HepG2 (cell line): ENCODE results near the gene CAPN9. TPM values are rescaled to one million over a fixed set of nuclear protein-coding genes. Genes with fewer than 3 reads are reported as not detected.

Source experiments
- BRD4 ChIP-seq: sonication (generic); formaldehyde crosslinking; IDR thresholded peaks from 2 replicates; pipeline ENCODE4 v1.4.0; 2020; ENCODE audit warnings: missing genetic modification reagents
- FOXO1 ChIP-seq: sonication (generic); formaldehyde crosslinking; IDR thresholded peaks from 2 replicates; pipeline ENCODE4 v1.4.0; 2020; ENCODE audit warnings: missing genetic modification reagents
- MIXL1 ChIP-seq: IDR thresholded peaks from 2 replicates; pipeline ENCODE4 v1.6.1; 2016
- MLX ChIP-seq: IDR thresholded peaks from 2 replicates; pipeline ENCODE4 v1.6.1; 2016
- MLXIP ChIP-seq: sonication (generic); formaldehyde crosslinking; IDR thresholded peaks from 2 replicates; pipeline ENCODE4 v1.9.0; 2021; ENCODE audit warnings: missing genetic modification reagents, borderline replicate concordance
- MXI1 ChIP-seq: IDR thresholded peaks from 3 replicates; pipeline ENCODE4 v1.6.1; 2012; ENCODE audit warnings: low read depth, low read length, inconsistent platforms, borderline replicate concordance
- PAX8 ChIP-seq: sonication (generic); formaldehyde crosslinking; IDR thresholded peaks from 2 replicates; pipeline ENCODE4 v1.8.0; 2022; ENCODE audit warnings: mild to moderate bottlenecking, missing genetic modification reagents, borderline replicate concordance
- PRDM15 ChIP-seq: sonication (generic); formaldehyde crosslinking; IDR thresholded peaks from 2 replicates; pipeline ENCODE4 v1.4.0; 2020; ENCODE audit warnings: missing genetic modification reagents
- PRDM4 ChIP-seq: sonication (generic); formaldehyde crosslinking; IDR thresholded peaks from 2 replicates; pipeline ENCODE4 v1.9.0; 2021; ENCODE audit warnings: missing genetic modification reagents, borderline replicate concordance
- REXO4 ChIP-seq: sonication (generic); formaldehyde crosslinking; IDR thresholded peaks from 2 replicates; pipeline ENCODE4 v1.8.0; 2022; ENCODE audit warnings: missing genetic modification reagents, mild to moderate bottlenecking, borderline replicate concordance
- TGIF2 ChIP-seq: IDR thresholded peaks from 2 replicates; pipeline ENCODE4 v1.6.1; 2016; ENCODE audit warnings: control low read depth, missing compliant biosample characterization
- ZNF44 ChIP-seq: sonication (generic); formaldehyde crosslinking; IDR thresholded peaks from 2 replicates; pipeline ENCODE4 v1.5.1; 2020; ENCODE audit warnings: mild to moderate bottlenecking, missing genetic modification reagents
- ZNF639 ChIP-seq: conservative IDR thresholded peaks from 2 replicates; pipeline ENCODE4 v1.6.1; 2018; ENCODE audit warnings: missing genetic modification reagents
- ZNF841 ChIP-seq: sonication (generic); formaldehyde crosslinking; IDR thresholded peaks from 2 replicates; pipeline ENCODE4 v1.8.1; 2023; ENCODE audit warnings: missing genetic modification reagents, borderline replicate concordance
- ZSCAN21 ChIP-seq: sonication (generic); formaldehyde crosslinking; IDR thresholded peaks from 2 replicates; pipeline ENCODE4 v1.8.0; 2022; ENCODE audit warnings: mild to moderate bottlenecking, missing genetic modification reagents, moderate library complexity, borderline replicate concordance
- ZSCAN31 ChIP-seq: sonication (generic); formaldehyde crosslinking; IDR thresholded peaks from 2 replicates; pipeline ENCODE4 v1.5.0; 2020; ENCODE audit warnings: low read depth, mild to moderate bottlenecking, missing genetic modification reagents
- polyA plus RNA-seq, 8 experiments: library from polyadenylated mRNA; depleted of rRNA in 3 of 8; stranded (reverse) in 7 of 8; unstranded in 1 of 8; fragments of >200 nt; fragmentation: Illumina TruSeq in 4 of 8; extraction: Trizol in 4 of 8; gene quantifications; 2 replicates each; pipeline versions ENCODE4 v1.2.1 to v1.2.3, GENCODE V29; 2011 to 2016; ENCODE audit warnings: low read depth in 4 of 8, missing spikeins in 1 of 8, mixed read lengths in 1 of 8; ENCODE audit not compliant: insufficient read depth in 1 of 8
- total RNA-seq, 5 experiments: library from RNA; depleted of rRNA; stranded (reverse); fragments of >200 nt; fragmentation: Illumina TruSeq; extraction: Trizol; gene quantifications; 2 replicates each; pipeline ENCODE4 v1.2.3, GENCODE V29; 2016; ENCODE audit warnings: low read depth in 1 of 5

The CAPN9 gene
- total and polyA plus RNA-seq, 2 of the 13 experiments (the other 11 are each of a cell fraction or from before 2014, with no cell fraction given), result 0.04 to 0.31 TPM

GRCh38 chr1:230708631-230709580 is 38.3 kb upstream of the CAPN9 start (continued):
- TF ChIP-seq BRD4 (CRISPR knock-in tag), result peak; percentile 54
- TF ChIP-seq FOXO1 (CRISPR knock-in tag), result peak; percentile 76; the same call in 1 of the 2 replicates
- peak; percentile 99 for TF ChIP-seq MXI1
- TF ChIP-seq TGIF2 (CRISPR knock-in tag), result peak; percentile 99
- TF ChIP-seq ZSCAN21 (CRISPR knock-in tag), result peak; percentile 95
- TF ChIP-seq ZNF841, result no peak; the same call in 1 of the 2 replicates
- TF ChIP-seq PRDM4 (CRISPR knock-in tag), result no peak
- peak; percentile 99 for TF ChIP-seq MLX (CRISPR knock-in tag)
- TF ChIP-seq MLXIP, result peak; percentile 92; the same call in 1 of the 2 replicates
- TF ChIP-seq PRDM15, result no peak
- TF ChIP-seq MIXL1 (CRISPR knock-in tag), result no peak
- peak; percentile 81 for TF ChIP-seq ZSCAN31 (CRISPR knock-in tag)
- peak; percentile 60; the same call in 1 of the 2 replicates for TF ChIP-seq ZNF44
- TF ChIP-seq ZNF639 (CRISPR knock-in tag), result peak; percentile 68; the same call in 1 of the 2 replicates
- TF ChIP-seq REXO4, result no peak; the same call in 1 of the 2 replicates
- TF ChIP-seq PAX8, result no peak; the same call in 1 of the 2 replicates
